ES-I3 (cell line): ENCODE data around the gene CCNY.
"Not testable (repeated sequence)": the region's sequence is repeated elsewhere in the genome, so short reads cannot be mapped to it uniquely, and the experiment has no call there.

ENCODE experiments used
- H3K36me3 ChIP-seq: 2 replicates; pipeline ENCODE4 v1.6.1; 2013; ENCODE audit warnings: mild to moderate bottlenecking, low read length, control low read depth, moderate library complexity; ENCODE audit not compliant: insufficient read depth
- H3K4me1 ChIP-seq: 2 replicates; pipeline ENCODE4 v1.6.1; 2013; ENCODE audit warnings: mild to moderate bottlenecking, control low read depth, low read length; ENCODE audit not compliant: insufficient read depth
- H3K9ac ChIP-seq: 2 replicates; pipeline ENCODE4 v1.6.1; 2013; ENCODE audit warnings: low read depth, mild to moderate bottlenecking, low read length, moderate library complexity
- H3K9me3 ChIP-seq: 2 replicates; pipeline ENCODE4 v1.6.1; 2013; ENCODE audit warnings: mild to moderate bottlenecking, low read length, moderate library complexity; ENCODE audit not compliant: control insufficient read depth, insufficient read depth

The CCNY gene

DNA sequence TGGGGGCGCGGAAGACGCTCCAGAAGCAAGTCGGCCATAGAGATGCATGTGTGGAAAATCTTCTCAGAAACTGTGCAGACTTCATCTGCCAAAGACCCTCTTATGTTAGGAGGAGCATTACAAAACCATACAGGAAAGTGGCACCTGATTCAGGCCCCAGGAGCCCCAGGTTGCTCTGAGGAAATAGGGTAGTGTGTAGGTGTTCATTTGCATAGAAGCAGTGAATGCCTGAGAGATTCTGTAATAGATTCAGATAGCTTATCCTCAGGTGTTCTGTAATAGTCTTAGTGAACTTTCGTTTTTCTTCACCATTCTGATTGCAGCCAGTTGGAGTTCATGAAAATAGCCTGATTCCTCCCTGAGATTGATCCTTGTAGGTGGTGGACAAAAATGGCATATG lies 162.4 kb downstream of the CCNY start:
- Histone ChIP-seq H3K9me3 (no peaks in the 10 kb centered on the region), H3K36me3 (no peaks in the 10 kb centered on the region), H3K9ac (no peak overlapping the region), H3K4me1 (peaks cover 8% of the 10 kb centered on the region)

- Histone ChIP-seq H3K9ac (no peak overlapping the region), H3K36me3 (no peaks in the 10 kb centered on the region), H3K4me1 (no peaks in the 10 kb centered on the region), H3K9me3 (no peaks in the 10 kb centered on the region)
These were observed 165.6 kb downstream of the CCNY start for GRCh38 chr10:35501923-35502322.

GRCh38 chr10:35502692-35503091 lies 166.4 kb downstream of the CCNY start:
- Histone ChIP-seq H3K9ac (no peak overlapping the region), H3K36me3 (no peaks in the 10 kb centered on the region), H3K4me1 (no peaks in the 10 kb centered on the region), H3K9me3 (no peaks in the 10 kb centered on the region)

DNA sequence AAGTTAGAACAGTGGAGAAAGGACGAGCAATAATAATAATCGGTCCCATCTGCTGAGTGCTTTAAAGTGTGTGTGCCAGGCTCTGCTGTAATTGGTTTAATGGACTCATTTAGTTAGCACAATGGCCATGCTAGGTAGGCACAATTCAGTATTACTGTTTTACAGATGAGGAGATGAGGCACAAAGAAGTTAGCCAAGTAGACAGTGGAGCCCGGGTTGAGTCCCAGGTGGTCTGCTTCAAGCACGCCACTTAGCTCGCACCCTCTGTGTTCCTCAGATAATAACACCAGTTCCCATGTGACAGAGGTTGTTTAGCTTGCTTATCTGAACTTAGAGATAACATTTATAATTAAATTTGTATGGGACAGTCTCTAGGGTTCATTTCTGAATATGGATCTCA lies 167.3 kb downstream of the CCNY start:
- no peaks in the 10 kb centered on the region for H3K36me3 ChIP-seq
- H3K9me3 ChIP-seq = no peaks in the 10 kb centered on the region
- H3K4me1 ChIP-seq = no peaks in the 10 kb centered on the region

DNA sequence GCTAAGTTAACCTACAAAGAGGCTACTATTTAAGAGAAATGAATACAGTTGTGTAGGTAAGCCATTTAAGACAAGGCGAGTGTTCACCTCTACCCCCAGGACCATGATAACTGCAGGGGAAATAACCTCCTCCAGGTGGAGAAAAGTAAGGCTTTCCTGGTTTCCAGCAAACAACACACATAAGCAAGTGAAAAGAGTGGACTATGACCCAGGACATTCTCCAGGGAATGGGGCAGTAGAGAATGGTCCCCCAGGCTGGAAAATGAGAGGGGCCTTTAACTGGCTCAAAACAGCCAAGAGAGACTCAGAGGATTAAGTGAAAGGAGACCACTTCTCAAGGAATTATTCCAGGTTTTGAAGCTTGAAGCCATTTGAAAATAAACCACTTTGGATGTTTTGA lies 167.8 kb downstream of the CCNY start:
- H3K9ac ChIP-seq = no peak overlapping the region
- H3K36me3 ChIP-seq = no peaks in the 10 kb centered on the region
- H3K4me1 ChIP-seq = no peaks in the 10 kb centered on the region
- no peaks in the 10 kb centered on the region for H3K9me3 ChIP-seq

More for the DNA sequence above, 167.3 kb downstream of the CCNY start:
- H3K9ac ChIP-seq = no peak overlapping the region

DNA sequence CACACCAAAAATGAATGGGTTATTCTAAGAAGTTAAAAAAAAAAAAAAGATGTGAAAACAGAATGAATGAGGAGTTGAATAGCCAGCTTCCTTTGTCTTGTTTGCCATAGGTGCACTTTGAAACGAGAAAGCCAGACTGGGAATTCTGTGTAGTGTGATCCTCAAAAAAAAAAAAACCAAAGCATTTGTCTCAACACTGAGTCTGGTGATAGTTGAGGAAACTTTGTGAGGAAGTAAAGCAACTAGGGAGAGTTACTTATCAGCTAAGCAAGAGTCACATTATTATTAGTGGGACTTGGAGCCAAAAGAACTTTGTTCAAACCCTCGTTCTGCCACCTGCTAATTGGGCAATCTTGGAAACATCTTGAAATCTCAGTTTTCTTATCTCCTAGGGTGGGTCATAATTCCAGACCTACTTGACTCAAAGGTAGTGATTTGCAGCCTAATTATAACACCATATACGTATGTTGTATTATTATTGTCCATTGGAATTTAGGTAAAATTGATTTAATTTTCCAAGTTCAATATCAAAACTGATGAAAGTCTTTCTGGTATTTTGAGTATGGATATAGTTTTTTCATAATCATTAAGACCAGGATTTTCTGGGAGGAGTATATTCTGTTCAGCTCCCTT lies 169.0 kb downstream of the CCNY start:
- no peaks in the 10 kb centered on the region for H3K9me3 ChIP-seq
- H3K36me3 ChIP-seq = no peaks in the 10 kb centered on the region
- no peaks in the 10 kb centered on the region for H3K4me1 ChIP-seq
- no peak overlapping the region for H3K9ac ChIP-seq

GRCh38 chr10:35506741-35507140 lies 170.4 kb downstream of the CCNY start:
- Histone ChIP-seq H3K36me3 (no peaks in the 10 kb centered on the region), H3K9ac (no peak overlapping the region), H3K4me1 (no peaks in the 10 kb centered on the region), H3K9me3 (no peaks in the 10 kb centered on the region)

DNA sequence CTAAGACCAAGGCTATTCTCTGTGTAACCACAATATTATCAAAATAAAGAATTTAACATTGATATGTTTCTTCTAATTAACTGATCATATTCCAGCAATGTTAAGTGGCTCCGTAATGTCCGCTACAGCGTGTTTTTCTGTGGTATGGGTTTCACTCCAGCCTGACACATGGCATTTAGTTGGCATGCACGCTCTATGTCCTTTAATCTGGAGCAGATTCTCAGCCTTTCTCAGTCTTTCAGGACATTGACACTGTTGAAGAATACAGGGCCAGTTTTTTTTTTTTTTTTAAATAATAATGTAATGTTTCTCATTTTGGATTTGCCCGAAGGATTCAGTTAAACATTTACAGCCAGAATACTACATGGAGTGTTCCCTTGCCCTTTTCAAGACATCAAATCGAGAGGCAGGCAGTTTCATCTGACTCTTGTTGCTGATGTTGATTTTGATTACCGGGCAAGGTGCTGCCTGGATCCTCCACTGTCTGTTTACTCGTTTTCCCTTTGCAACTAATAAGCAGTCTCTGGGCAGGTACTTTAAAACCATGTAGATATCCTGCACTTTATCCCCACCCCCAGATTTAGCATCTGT lies 171.3 kb downstream of the CCNY start:
- Histone ChIP-seq H3K4me1 (no peaks in the 10 kb centered on the region), H3K9ac (no peak overlapping the region), H3K36me3 (no peaks in the 10 kb centered on the region), H3K9me3 (no peaks in the 10 kb centered on the region)

DNA sequence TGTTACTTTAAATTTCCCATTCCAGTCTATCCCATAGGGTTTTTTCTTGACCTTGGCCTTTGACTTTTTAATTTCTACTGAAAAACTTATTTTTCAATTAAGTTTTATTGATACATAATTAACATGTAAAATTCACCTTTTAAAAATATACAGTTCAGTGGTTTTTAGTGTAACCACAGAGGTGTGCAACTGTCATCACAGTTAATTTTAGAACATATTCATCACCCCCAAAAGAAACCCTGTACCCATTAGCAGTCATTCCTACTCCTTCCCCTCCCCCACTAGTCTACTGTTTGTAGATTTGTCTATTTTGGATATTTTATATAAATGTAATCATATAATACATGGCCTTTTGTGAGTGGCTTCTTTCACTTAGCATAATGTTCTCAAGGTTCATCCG lies 172.3 kb downstream of the CCNY start:
- no peaks in the 10 kb centered on the region for H3K4me1 ChIP-seq
- H3K9ac ChIP-seq = no peak overlapping the region
- no peaks in the 10 kb centered on the region for H3K9me3 ChIP-seq
- H3K36me3 ChIP-seq = no peaks in the 10 kb centered on the region

GRCh38 chr10:35510891-35511290 lies 174.6 kb downstream of the CCNY start:
- H3K9me3 ChIP-seq = no peaks in the 10 kb centered on the region
- H3K4me1 ChIP-seq = no peaks in the 10 kb centered on the region
- H3K36me3 ChIP-seq = no peaks in the 10 kb centered on the region
- no peak overlapping the region for H3K9ac ChIP-seq

DNA sequence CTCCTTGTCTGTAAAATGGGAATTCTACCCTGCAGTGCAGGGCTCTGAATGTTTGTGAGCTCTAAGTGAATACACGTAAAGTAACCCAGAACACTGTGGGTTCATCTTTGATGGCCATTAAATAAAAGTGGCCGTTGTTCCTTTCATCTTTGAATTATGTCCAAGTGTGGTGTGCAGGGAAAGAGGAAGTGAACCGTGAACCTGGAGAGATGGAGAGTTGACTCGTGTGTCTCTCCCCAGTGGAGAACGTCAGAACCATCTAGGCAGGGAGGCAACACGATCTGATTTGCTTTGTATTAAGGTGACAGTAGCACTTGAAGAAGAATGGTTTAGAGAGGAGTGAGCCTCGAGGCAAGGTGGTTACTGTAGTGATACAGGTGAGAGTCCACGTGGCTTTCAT lies 175.3 kb downstream of the CCNY start:
- Histone ChIP-seq H3K4me1 (no peaks in the 10 kb centered on the region), H3K9ac (no peak overlapping the region), H3K9me3 (no peaks in the 10 kb centered on the region), H3K36me3 (no peaks in the 10 kb centered on the region)

DNA sequence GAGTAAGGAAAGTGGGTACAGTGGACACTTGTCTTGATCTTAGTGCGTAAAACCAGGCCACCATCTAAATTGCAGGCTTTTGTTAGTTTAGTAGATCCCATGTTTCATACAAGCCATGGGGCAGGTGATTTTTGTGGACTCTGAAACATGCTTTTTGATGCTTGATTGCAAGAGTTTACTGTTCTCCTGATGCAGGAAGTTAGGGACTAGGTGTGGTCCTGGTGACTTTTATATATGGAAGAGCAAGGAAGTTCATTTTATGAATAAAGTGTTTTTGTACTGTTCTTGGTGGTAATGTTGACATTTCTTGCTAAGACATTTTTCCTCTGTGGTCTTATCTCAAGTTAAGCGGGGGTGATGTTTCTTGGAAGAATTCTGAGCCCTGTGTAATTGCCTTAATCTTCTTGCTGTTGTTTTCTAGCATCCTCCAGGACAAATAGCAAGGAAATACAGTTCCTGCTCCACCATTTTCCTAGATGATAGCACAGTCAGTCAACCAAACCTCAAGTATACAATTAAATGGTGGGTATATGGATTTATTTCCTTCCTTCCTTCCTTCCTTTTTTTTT lies 179.9 kb downstream of the CCNY start:
- H3K9ac ChIP-seq = no peak overlapping the region

DNA sequence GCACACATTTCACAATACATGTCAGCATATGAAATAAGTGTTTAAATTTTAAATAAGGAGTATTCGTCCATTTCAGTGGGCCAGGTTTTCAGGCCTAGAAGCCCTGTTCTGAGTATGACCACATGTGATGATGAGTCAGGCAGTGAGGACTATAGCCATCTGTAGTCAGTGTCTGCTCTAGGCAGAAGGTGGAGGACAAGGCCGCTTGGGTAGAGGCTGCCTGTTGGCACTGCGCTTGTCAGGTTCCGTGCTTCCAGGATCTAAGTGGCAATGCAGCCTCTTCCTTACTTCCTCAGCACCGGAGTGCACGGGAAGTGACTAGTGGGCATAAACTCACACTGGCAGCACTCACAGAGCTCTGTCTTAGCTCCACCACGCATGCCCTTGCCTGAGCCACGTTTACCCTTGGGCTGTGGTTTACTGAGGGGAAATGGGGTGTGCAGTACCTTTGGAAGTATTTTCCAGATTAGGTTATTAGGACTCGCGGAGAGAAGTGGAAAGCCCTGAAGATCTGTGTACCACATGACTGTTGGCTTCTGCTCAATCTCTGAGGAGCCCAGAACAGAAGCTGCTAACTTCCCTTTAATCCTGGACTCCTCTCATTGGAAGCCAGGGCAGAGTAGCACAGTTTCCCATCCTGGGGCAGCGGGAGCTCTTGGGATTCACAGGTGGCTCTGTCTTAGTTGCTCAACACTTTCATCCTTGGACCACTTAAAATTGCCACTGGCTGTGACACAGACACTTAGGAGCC lies 181.3 kb downstream of the CCNY start:
- no peak overlapping the region for H3K9ac ChIP-seq
- H3K9me3 ChIP-seq = no peaks in the 10 kb centered on the region
- no peaks in the 10 kb centered on the region for H3K36me3 ChIP-seq
- H3K4me1 ChIP-seq = peaks cover 11% of the 10 kb centered on the region

More for the DNA sequence above, 179.9 kb downstream of the CCNY start:
- Histone ChIP-seq H3K4me1 (peaks cover 11% of the 10 kb centered on the region), H3K36me3 (no peaks in the 10 kb centered on the region), H3K9me3 (no peaks in the 10 kb centered on the region)

DNA sequence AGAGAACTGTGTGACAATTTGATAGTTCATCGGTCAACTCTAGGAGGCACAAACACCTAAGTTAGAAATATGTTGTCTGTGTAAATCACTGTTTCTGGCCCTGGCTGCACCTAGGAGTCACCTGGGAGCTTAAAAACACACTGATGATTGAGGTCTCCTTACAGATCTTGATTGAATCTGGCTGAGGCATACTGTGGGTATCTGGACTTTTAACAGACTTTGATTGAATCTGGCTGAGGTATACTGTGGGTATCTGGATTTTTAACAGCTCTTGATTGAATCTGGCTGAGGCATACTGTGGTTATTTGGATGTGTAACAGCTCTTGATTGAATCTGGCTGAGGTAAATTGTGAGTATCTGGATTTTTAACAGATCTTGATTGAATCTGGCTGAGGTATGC lies 181.9 kb downstream of the CCNY start:
- not testable (repeated sequence) for H3K9ac ChIP-seq, H3K36me3 ChIP-seq, H3K9me3 ChIP-seq
- peaks cover 11% of the 10 kb centered on the region for H3K4me1 ChIP-seq

GRCh38 chr10:35520996-35521395 lies 184.7 kb downstream of the CCNY start:
- H3K9me3 ChIP-seq = no peaks in the 10 kb centered on the region
- no peak overlapping the region for H3K9ac ChIP-seq
- peaks cover 17% of the 10 kb centered on the region for H3K4me1 ChIP-seq
- no peaks in the 10 kb centered on the region for H3K36me3 ChIP-seq
